Colonic mucosa (tissue), 4 donors: Measurements from ENCODE around the gene SEMA5B. TPM values are rescaled to one million over a fixed set of nuclear protein-coding genes. Genes with fewer than 3 reads are reported as not detected.

Source experiments
- DNase-seq: peaks from one replicate; pipeline ENCODE4 v3.0.0-alpha.2; 2020
- H3K27ac ChIP-seq: fragments of 200-600 bp; one replicate; pipeline ENCODE4 v1.8.0; 2021
- H3K27me3 ChIP-seq: fragments of 200-600 bp; one replicate; pipeline ENCODE4 v1.8.0; 2021
- H3K36me3 ChIP-seq: fragments of 200-600 bp; one replicate; pipeline ENCODE4 v1.8.0; 2021
- H3K4me1 ChIP-seq: fragments of 200-600 bp; one replicate; pipeline ENCODE4 v1.8.0; 2021; ENCODE audit warnings: mild to moderate bottlenecking
- H3K4me3 ChIP-seq: fragments of 200-600 bp; one replicate; pipeline ENCODE4 v1.8.0; 2021
- H3K9ac ChIP-seq, 2 donors: one replicate each; pipeline ENCODE4 v1.7.0; 2013; ENCODE audit warnings: control low read depth in 2 of 2, low read depth in 2 of 2, low read length in 2 of 2
- H3K9me3 ChIP-seq: fragments of 200-600 bp; one replicate; pipeline ENCODE4 v1.8.0; 2021
- CTCF ChIP-seq: fragments of 200-600 bp; IDR thresholded peaks from one replicate; pipeline ENCODE4 v1.8.0; 2022; ENCODE audit warnings: antibody characterized with exemption, mild to moderate bottlenecking
- intact Hi-C: fragments of 100-400 bp; cut with DNase I; formaldehyde crosslinking; loops from one replicate; pipeline ENCODE4 v1.14.1; 2022
- total RNA-seq, 2 donors: library from RNA; stranded (reverse); fragmentation: NEBNext Ultra II Directional in 1 of 2; extraction: Animal tissue kit (Norgen Biotek cat#: 25700) in 1 of 2; gene quantifications; one replicate each; pipeline ENCODE4 v1.2.1, GENCODE V29; 2021
- donor health status: healthy.
- donor health status: DM: no; HTN: no; CAD: no.
- donor health status: DM: no; HTN: no; CAD: no.

Gene SEMA5B
- total RNA-seq, 2 donors from 2014 or later, result 0.40 to 1.3 TPM

DNA sequence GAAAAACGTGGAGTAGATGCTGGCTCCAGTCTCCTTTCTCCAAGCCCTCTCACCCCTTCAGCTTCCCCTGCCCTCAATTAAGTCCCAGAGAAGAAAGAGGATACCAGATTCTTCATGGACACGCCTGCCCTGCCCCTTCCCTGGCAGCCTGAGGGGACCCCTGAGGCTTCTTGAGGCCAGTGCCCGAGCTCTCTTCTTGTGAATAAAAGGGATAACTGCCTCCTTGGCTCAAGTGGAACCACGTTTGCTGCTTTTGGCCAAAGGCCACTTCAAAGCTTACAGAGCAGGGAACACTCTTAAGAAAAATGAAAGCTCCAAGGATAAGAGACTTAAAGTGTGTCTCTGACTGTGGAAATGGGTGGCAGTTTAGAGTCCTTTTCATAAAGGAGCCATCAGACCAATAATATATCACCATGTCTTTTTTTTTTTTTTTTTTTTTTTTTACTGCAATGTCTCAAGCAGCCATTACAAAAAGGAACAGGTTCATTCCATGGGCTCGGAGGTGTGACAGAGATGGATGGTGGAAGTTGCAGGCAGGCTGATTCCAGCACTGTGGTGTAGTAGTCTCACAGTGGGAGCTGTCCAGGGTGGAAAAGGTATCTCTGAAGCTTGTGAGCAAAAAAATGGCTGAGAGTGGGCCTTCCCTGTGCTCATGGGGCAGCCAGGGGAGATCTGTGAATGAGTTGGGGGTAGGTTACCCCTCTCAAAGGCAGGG, 108.8 kb downstream of the SEMA5B start:
- intact Hi-C loops, result no loop called here
- Histone ChIP-seq H3K4me3 (no peak overlapping the region), H3K9me3 (no peaks in the 10 kb centered on the region), H3K27me3 (peaks cover 23% of the 10 kb centered on the region), H3K9ac (no peak overlapping the region), H3K4me1 (no peaks in the 10 kb centered on the region), H3K27ac (no peak overlapping the region), H3K36me3 (no peaks in the 10 kb centered on the region)
- DNase-seq, result no peak
- no peak for TF ChIP-seq CTCF

DNA sequence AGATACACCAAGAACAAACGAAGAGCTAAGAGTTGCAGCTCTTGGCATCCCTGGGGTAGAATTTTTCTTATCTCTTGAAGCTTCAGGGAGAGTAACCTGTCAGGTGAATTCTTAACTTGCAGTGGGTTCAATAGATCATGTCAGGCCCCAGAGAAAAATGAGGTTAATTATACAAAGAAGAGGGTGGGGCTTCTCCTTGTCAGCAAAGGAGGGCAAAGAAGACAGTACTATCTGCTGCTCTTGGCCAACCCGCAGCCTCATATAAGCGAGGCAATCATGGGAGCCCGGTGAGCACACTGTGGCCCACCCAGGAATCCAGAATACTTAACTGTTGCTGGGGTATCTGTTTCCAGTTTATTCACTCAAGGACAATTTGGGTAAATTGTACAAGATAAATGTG, 110.2 kb downstream of the SEMA5B start:
- intact Hi-C loops, result no loop called here
- DNase-seq, result no peak
- no peaks in the 10 kb centered on the region for H3K9me3 ChIP-seq
- no peak overlapping the region for H3K9ac ChIP-seq
- no peaks in the 10 kb centered on the region for H3K4me1 ChIP-seq
- no peak overlapping the region for H3K4me3 ChIP-seq
- peaks cover 23% of the 10 kb centered on the region for H3K27me3 ChIP-seq
- TF ChIP-seq CTCF, result no peak
- H3K36me3 ChIP-seq, result no peaks in the 10 kb centered on the region
- H3K27ac ChIP-seq, result no peak overlapping the region

- H3K4me1 ChIP-seq, result no peaks in the 10 kb centered on the region
- intact Hi-C loops, result no loop called here
- H3K9ac ChIP-seq, result no peak overlapping the region
- H3K36me3 ChIP-seq, result no peaks in the 10 kb centered on the region
- H3K27me3 ChIP-seq, result peaks cover 18% of the 10 kb centered on the region
- H3K27ac ChIP-seq, result no peak overlapping the region
- no peak overlapping the region for H3K4me3 ChIP-seq
- no peaks in the 10 kb centered on the region for H3K9me3 ChIP-seq
- TF ChIP-seq CTCF, result no peak
- DNase-seq, result no peak
Measured at GRCh38 chr3:122916580-122916979, 111.0 kb downstream of the SEMA5B start.

GRCh38 chr3:122916084-122916483, 111.5 kb downstream of the SEMA5B start:
- H3K4me3 ChIP-seq, result no peak overlapping the region
- H3K36me3 ChIP-seq, result no peaks in the 10 kb centered on the region
- no peak for DNase-seq
- H3K27ac ChIP-seq, result no peak overlapping the region
- no peaks in the 10 kb centered on the region for H3K4me1 ChIP-seq
- H3K9me3 ChIP-seq, result no peaks in the 10 kb centered on the region
- peaks cover 14% of the 10 kb centered on the region for H3K27me3 ChIP-seq
- TF ChIP-seq CTCF, result no peak
- no peak overlapping the region for H3K9ac ChIP-seq
- intact Hi-C loops, result no loop called here

DNA sequence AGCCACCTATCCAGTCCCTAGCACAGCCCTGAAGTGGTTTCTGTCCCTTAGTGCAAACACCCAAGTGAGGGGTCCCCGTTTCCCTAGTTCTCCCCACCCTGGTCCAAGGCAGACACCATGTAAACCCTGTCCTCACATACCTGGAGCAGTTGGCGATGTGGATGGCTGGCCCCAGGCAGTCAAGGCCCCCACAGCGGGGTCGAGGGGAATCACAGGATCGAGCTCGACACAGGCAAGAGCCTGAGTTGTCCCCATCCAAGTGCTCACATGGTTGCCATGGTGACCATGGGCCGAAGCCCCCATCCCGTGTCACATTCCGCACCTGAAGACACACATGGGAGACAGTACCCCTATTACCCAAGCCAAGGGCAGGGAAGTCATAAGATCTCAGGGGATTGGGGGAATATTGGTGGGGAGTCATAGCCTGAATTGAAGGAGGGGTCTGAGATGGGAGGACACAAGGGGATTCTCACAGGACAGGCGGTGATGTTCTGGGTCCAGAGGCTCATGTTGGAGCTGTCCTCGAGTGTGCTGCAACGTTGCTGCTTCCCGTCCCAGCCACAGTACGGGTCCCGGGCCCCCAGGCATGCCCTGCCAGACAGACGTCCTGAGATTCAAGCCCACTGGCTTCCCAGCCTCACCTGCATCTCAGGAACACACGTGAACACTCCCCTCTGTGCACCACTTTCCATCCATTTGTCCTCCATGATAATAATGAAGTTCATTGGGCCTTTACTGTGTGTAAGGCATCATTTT, 112.1 kb downstream of the SEMA5B start:
- no peaks in the 10 kb centered on the region for H3K36me3 ChIP-seq
- no peak for DNase-seq
- no peak for TF ChIP-seq CTCF
- no peaks in the 10 kb centered on the region for H3K4me1 ChIP-seq
- H3K27ac ChIP-seq, result no peak overlapping the region
- no peak overlapping the region for H3K4me3 ChIP-seq
- no peak overlapping the region for H3K9ac ChIP-seq
- H3K27me3 ChIP-seq, result peaks cover 13% of the 10 kb centered on the region
- intact Hi-C loops, result no loop called here
- H3K9me3 ChIP-seq, result no peaks in the 10 kb centered on the region
